CD4-positive, CD25-positive, alpha-beta regulatory T cell (primary cell): Measurements from ENCODE around the gene CHRM2. TPM values are rescaled to one million over a fixed set of nuclear protein-coding genes. Genes with fewer than 3 reads are reported as not detected.

ENCODE experiments used
- ATAC-seq, 2 donors: fragments of 150-1000 bp; cut with Tn5 transposase; one replicate each; pipeline ENCODE4 v1.10.0; 2021; ENCODE audit warnings: low read depth in 2 of 2, moderate number of reproducible peaks in 2 of 2, moderate library complexity in 1 of 2
- DNase-seq, 3 donors: peaks; one replicate each; pipeline versions ENCODE4 v3.0.0 to v3.0.0-alpha.2; 2012 to 2022; ENCODE audit warnings: mixed read lengths in 1 of 3
- H3K27ac ChIP-seq: one replicate; pipeline ENCODE4 v1.7.0; 2013; ENCODE audit warnings: mild to moderate bottlenecking, low read length; ENCODE audit not compliant: insufficient read depth, poor library complexity, severe bottlenecking
- H3K27me3 ChIP-seq: one replicate; pipeline ENCODE4 v1.7.0; 2013; ENCODE audit warnings: low read length; ENCODE audit not compliant: control insufficient read depth, insufficient read depth
- H3K36me3 ChIP-seq: one replicate; pipeline ENCODE4 v1.7.0; 2013; ENCODE audit warnings: mild to moderate bottlenecking, low read length, moderate library complexity; ENCODE audit not compliant: control insufficient read depth, insufficient read depth
- H3K4me1 ChIP-seq: 2 replicates; pipeline ENCODE4 v1.7.0; 2013; ENCODE audit warnings: mild to moderate bottlenecking, low read length; ENCODE audit not compliant: insufficient read depth, control insufficient read depth, poor library complexity, severe bottlenecking
- H3K4me3 ChIP-seq: one replicate; pipeline ENCODE4 v1.7.0; 2013; ENCODE audit warnings: low read depth, mild to moderate bottlenecking, low read length, moderate library complexity
- H3K9me3 ChIP-seq, 2 experiments: 1 replicate in 1 of 2; 2 replicates in 1 of 2; pipeline ENCODE4 v1.7.0; 2013; ENCODE audit warnings: low read length in 2 of 2, mild to moderate bottlenecking in 1 of 2, moderate library complexity in 1 of 2; ENCODE audit not compliant: control insufficient read depth in 2 of 2
- H3K27ac Mint-ChIP-seq, 3 donors: one replicate each; pipeline ENCODE4 v1.8.0; 2020 to 2022; ENCODE audit warnings: mild to moderate bottlenecking in 3 of 3, mixed read lengths in 3 of 3, moderate library complexity in 2 of 3
- H3K27me3 Mint-ChIP-seq: one replicate; pipeline ENCODE4 v1.8.0; 2022; ENCODE audit warnings: mild to moderate bottlenecking, mixed read lengths
- H3K36me3 Mint-ChIP-seq: one replicate; pipeline ENCODE4 v1.8.0; 2020; ENCODE audit warnings: mixed read lengths
- H3K4me1 Mint-ChIP-seq, 4 donors: one replicate each; pipeline ENCODE4 v1.8.0; 2020 to 2022; ENCODE audit warnings: mixed read lengths in 4 of 4, mild to moderate bottlenecking in 1 of 4
- H3K4me3 Mint-ChIP-seq, 4 donors: one replicate each; pipeline ENCODE4 v1.8.0; 2020 to 2022; ENCODE audit warnings: mild to moderate bottlenecking in 4 of 4, mixed read lengths in 4 of 4, moderate library complexity in 3 of 4
- H3K9me3 Mint-ChIP-seq, 7 donors: one replicate each; pipeline ENCODE4 v1.8.0; 2020 to 2022; ENCODE audit warnings: mixed read lengths in 7 of 7, mild to moderate bottlenecking in 3 of 7, moderate library complexity in 2 of 7
- polyA plus RNA-seq, 4 donors: library from polyadenylated mRNA; unstranded; fragments of 300-500 nt; fragmentation: Illumina TruSeq; gene quantifications; one replicate each; pipeline ENCODE4 v1.2.3, GENCODE V29; 2021
- total RNA-seq: library from RNA; stranded (reverse); gene quantifications from one replicate; pipeline ENCODE4 v1.2.3, GENCODE V29; 2022

CHRM2 gene
- total and polyA plus RNA-seq, 5 donors from 2014 or later: not detected

- Mint-ChIP-seq H3K27me3 (no peaks in the 10 kb centered on the region), H3K4me3 (no peak overlapping the region), H3K9me3 (peaks cover 0 to 7% (median 2%) of the 10 kb centered on the region in 7 donors), H3K36me3 (no peaks in the 10 kb centered on the region), H3K4me1 (no peaks in the 10 kb centered on the region), H3K27ac (no peak overlapping the region)
- Histone ChIP-seq H3K9me3 (no peaks in the 10 kb centered on the region), H3K4me3 (no peak overlapping the region), H3K27ac (no peak overlapping the region), H3K36me3 (no peaks in the 10 kb centered on the region), H3K4me1 (no peaks in the 10 kb centered on the region), H3K27me3 (no peaks in the 10 kb centered on the region)
- no peak for ATAC-seq
- DNase-seq: no peak
These were observed 141.0 kb downstream of the CHRM2 start for GRCh38 chr7:137009404-137009803.

- ATAC-seq (no peak), DNase-seq (no peak)
- H3K27ac Mint-ChIP-seq: peak overlapping the region in 1 of 3 donors; percentile 26
- no peaks in the 10 kb centered on the region for H3K4me1 ChIP-seq
- no peaks in the 10 kb centered on the region for H3K27me3 Mint-ChIP-seq
- H3K27me3 ChIP-seq: no peaks in the 10 kb centered on the region
- H3K9me3 ChIP-seq: no peaks in the 10 kb centered on the region
- no peak overlapping the region for H3K27ac ChIP-seq
- H3K4me1 Mint-ChIP-seq: no peaks in the 10 kb centered on the region
- H3K4me3 ChIP-seq: no peak overlapping the region
- H3K36me3 Mint-ChIP-seq: no peaks in the 10 kb centered on the region
- H3K36me3 ChIP-seq: no peaks in the 10 kb centered on the region
- no peak overlapping the region for H3K4me3 Mint-ChIP-seq
- H3K9me3 Mint-ChIP-seq: peaks cover 0 to 6% (median 2%) of the 10 kb centered on the region in 7 donors
These were observed 146.6 kb downstream of the CHRM2 start for GRCh38 chr7:137015015-137015414.

DNA sequence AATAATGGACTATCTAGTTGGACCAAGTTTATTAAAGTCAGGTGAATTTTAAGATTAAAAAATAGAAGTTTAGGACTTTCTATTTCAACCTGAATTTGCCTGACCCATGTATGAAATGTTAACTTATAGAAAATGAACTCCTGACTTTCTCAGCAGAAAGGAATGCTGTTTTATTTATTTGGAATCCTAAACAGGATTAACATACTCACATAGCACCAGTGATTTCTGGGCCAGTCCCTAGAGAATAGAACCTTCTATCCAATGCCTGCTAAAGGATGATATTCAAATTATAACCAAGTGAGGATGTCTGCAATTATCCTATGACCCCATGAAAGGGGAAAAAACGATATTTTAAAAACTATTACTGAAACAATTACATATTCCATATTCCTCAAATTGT, 148.8 kb downstream of the CHRM2 start:
- Histone ChIP-seq H3K27me3 (no peaks in the 10 kb centered on the region), H3K36me3 (no peaks in the 10 kb centered on the region), H3K4me3 (no peak overlapping the region), H3K4me1 (no peaks in the 10 kb centered on the region), H3K9me3 (no peaks in the 10 kb centered on the region), H3K27ac (no peak overlapping the region)
- ATAC-seq: no peak
- Mint-ChIP-seq H3K4me1 (no peaks in the 10 kb centered on the region), H3K27me3 (no peaks in the 10 kb centered on the region), H3K36me3 (no peaks in the 10 kb centered on the region), H3K9me3 (peaks cover 2 to 6% (median 4%) of the 10 kb centered on the region in 7 donors), H3K27ac (no peak overlapping the region), H3K4me3 (no peak overlapping the region)
- DNase-seq: no peak

- H3K27ac ChIP-seq: no peak overlapping the region
- H3K4me3 Mint-ChIP-seq: no peak overlapping the region
- no peaks in the 10 kb centered on the region for H3K9me3 ChIP-seq
- H3K9me3 Mint-ChIP-seq: peaks cover 3 to 6% (median 5%) of the 10 kb centered on the region in 7 donors
- DNase-seq: no peak
- H3K4me1 ChIP-seq: no peaks in the 10 kb centered on the region
- H3K36me3 ChIP-seq: no peaks in the 10 kb centered on the region
- no peaks in the 10 kb centered on the region for H3K36me3 Mint-ChIP-seq
- H3K4me3 ChIP-seq: no peak overlapping the region
- no peak for ATAC-seq
- no peaks in the 10 kb centered on the region for H3K27me3 Mint-ChIP-seq
- no peaks in the 10 kb centered on the region for H3K27me3 ChIP-seq
- no peaks in the 10 kb centered on the region for H3K4me1 Mint-ChIP-seq
- no peak overlapping the region for H3K27ac Mint-ChIP-seq
These were observed 150.0 kb downstream of the CHRM2 start for GRCh38 chr7:137018468-137018867.

DNA sequence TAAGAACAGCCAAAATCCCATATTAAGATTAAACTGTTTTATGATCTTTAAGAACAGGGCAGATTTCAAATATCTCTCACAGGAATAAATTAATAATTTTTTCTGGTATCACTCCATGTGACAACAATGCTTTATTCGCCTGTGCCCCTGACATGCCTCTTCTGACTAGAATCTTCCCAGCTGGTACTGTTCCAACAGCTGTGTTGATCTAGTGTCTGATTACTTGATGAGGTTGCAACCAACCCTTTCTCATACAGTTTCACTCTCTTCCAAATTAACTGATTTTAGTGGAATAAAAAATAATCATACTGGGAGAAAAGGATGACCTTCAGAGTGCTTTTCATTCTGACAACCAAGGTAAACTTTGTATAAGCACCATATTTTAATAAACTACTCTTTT, 151.9 kb downstream of the CHRM2 start:
- Histone ChIP-seq H3K27me3 (no peaks in the 10 kb centered on the region), H3K4me1 (no peaks in the 10 kb centered on the region)

GRCh38 chr7:137025469-137026175, 157.2 kb downstream of the CHRM2 start:
- DNase-seq: no peak
- Mint-ChIP-seq H3K27me3 (no peaks in the 10 kb centered on the region), H3K9me3 (peaks cover 4 to 18% (median 10%) of the 10 kb centered on the region in 7 donors), H3K36me3 (no peaks in the 10 kb centered on the region), H3K27ac (no peak overlapping the region), H3K4me1 (no peaks in the 10 kb centered on the region), H3K4me3 (no peak overlapping the region)
- no peaks in the 10 kb centered on the region for H3K4me1 ChIP-seq
- no peak overlapping the region for H3K4me3 ChIP-seq
- no peak for ATAC-seq
- no peaks in the 10 kb centered on the region for H3K27me3 ChIP-seq
- peaks cover 0 to 2% of the 10 kb centered on the region in 2 experiments for H3K9me3 ChIP-seq
- H3K27ac ChIP-seq: no peak overlapping the region
- no peaks in the 10 kb centered on the region for H3K36me3 ChIP-seq

More for the DNA sequence above, 151.9 kb downstream of the CHRM2 start:
- Histone ChIP-seq H3K9me3 (no peaks in the 10 kb centered on the region), H3K4me3 (no peak overlapping the region), H3K27ac (no peak overlapping the region), H3K36me3 (no peaks in the 10 kb centered on the region)
- H3K4me1 Mint-ChIP-seq: no peaks in the 10 kb centered on the region
- DNase-seq (no peak), ATAC-seq (no peak)
- no peak overlapping the region for H3K27ac Mint-ChIP-seq
- H3K9me3 Mint-ChIP-seq: peaks cover 0 to 7% (median 4%) of the 10 kb centered on the region in 7 donors
- H3K4me3 Mint-ChIP-seq: no peak overlapping the region
- H3K27me3 Mint-ChIP-seq: no peaks in the 10 kb centered on the region
- H3K36me3 Mint-ChIP-seq: no peaks in the 10 kb centered on the region

DNA sequence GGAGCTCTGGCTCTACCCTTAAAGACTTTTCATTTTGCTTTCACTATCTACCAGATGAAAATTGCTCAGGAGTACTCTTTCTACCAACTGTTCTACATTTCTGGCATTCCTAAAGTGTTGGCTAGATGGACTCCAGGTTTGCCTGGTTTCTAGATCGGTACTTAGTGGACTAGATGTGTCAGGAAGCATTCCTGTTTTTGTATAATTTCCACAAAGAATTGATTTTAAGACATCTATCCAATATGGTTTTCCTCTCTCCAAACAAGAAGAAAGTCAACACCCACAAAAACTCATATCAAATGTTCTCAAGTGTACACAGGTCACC, 157.7 kb downstream of the CHRM2 start:
- Mint-ChIP-seq H3K27me3 (no peaks in the 10 kb centered on the region), H3K9me3 (peaks cover 4 to 18% (median 10%) of the 10 kb centered on the region in 7 donors), H3K27ac (no peak overlapping the region), H3K4me1 (no peaks in the 10 kb centered on the region), H3K4me3 (no peak overlapping the region), H3K36me3 (no peaks in the 10 kb centered on the region)
- H3K4me3 ChIP-seq: no peak overlapping the region
- peaks cover 0 to 2% of the 10 kb centered on the region in 2 experiments for H3K9me3 ChIP-seq
- ATAC-seq (no peak), DNase-seq (no peak)
- no peaks in the 10 kb centered on the region for H3K27me3 ChIP-seq
- H3K36me3 ChIP-seq: no peaks in the 10 kb centered on the region
- no peak overlapping the region for H3K27ac ChIP-seq
- H3K4me1 ChIP-seq: no peaks in the 10 kb centered on the region

DNA sequence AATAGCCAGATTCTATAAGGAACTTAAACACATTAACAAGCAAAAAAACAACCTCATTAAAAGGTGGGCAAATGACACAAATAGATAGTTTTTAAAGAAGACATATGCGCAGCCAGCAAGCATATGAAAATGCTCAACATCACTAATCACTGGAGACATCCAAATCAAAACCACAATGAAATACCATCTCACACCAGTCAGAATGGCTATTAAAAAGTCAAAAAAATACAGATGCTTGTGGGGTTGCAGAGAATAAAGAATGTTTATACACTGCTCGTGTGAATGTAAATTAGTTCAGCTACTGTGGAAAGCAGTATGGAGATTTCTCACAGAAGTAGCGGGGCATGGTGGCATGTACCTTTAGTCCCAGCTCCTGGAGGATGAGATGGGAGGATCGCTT, 164.0 kb downstream of the CHRM2 start:
- Histone ChIP-seq H3K27ac (no peak overlapping the region), H3K4me1 (no peaks in the 10 kb centered on the region), H3K4me3 (no peak overlapping the region), H3K9me3 (peaks cover 0 to 4% of the 10 kb centered on the region in 2 experiments), H3K36me3 (no peaks in the 10 kb centered on the region), H3K27me3 (no peaks in the 10 kb centered on the region)
- DNase-seq (no peak), ATAC-seq (no peak)
- Mint-ChIP-seq H3K4me1 (no peaks in the 10 kb centered on the region), H3K9me3 (peaks cover 0 to 8% (median 6%) of the 10 kb centered on the region in 7 donors), H3K4me3 (no peak overlapping the region), H3K36me3 (no peaks in the 10 kb centered on the region), H3K27me3 (no peaks in the 10 kb centered on the region), H3K27ac (no peak overlapping the region)
